Smooth muscle cell (in vitro differentiated cells): Measurements from ENCODE around the gene GAGE13. TPM values are rescaled to one million over a fixed set of nuclear protein-coding genes. Genes with fewer than 3 reads are reported as not detected.
"Not testable (repeated sequence)": the region's sequence is repeated elsewhere in the genome, so short reads cannot be mapped to it uniquely, and the experiment has no call there.

Experiments used
- DNase-seq: peaks from one replicate; lab custom pipeline; 2025; ENCODE audit not compliant: unreplicated experiment; lab: John Stamatoyannopoulos, UW
- H2AFZ ChIP-seq: fragments of 200-600 bp; sonication (generic); 2 replicates; pipeline ENCODE4 v1.6.0; 2016; ENCODE audit warnings: antibody characterized with exemption, low read depth, mild to moderate bottlenecking
- H3F3A ChIP-seq: fragments of 200-600 bp; sonication (generic); 2 replicates; pipeline ENCODE4 v1.6.0; 2017; ENCODE audit warnings: antibody characterized with exemption, low read depth
- H3K27ac ChIP-seq: fragments of 200-600 bp; sonication (generic); 2 replicates; pipeline ENCODE4 v1.5.1; 2016; ENCODE audit warnings: low read depth, mild to moderate bottlenecking
- H3K27me3 ChIP-seq: fragments of 200-600 bp; sonication (generic); 2 replicates; pipeline ENCODE4 v1.6.1; 2016; ENCODE audit warnings: low read depth, mild to moderate bottlenecking
- H3K36me3 ChIP-seq: fragments of 200-600 bp; sonication (generic); 2 replicates; pipeline ENCODE4 v1.5.1; 2016; ENCODE audit warnings: low read depth
- H3K4me1 ChIP-seq: fragments of 200-600 bp; sonication (generic); 2 replicates; pipeline ENCODE4 v1.5.1; 2016; ENCODE audit warnings: low read depth
- H3K4me2 ChIP-seq: fragments of 200-600 bp; sonication (generic); 2 replicates; pipeline ENCODE4 v1.6.0; 2016; ENCODE audit warnings: mild to moderate bottlenecking
- H3K4me3 ChIP-seq: fragments of 200-600 bp; sonication (generic); 2 replicates; pipeline ENCODE4 v1.5.1; 2016; ENCODE audit warnings: mild to moderate bottlenecking
- H3K79me2 ChIP-seq: fragments of 200-600 bp; sonication (generic); 2 replicates; pipeline ENCODE4 v1.6.0; 2016; ENCODE audit warnings: low read depth, mild to moderate bottlenecking
- H3K9ac ChIP-seq: fragments of 200-600 bp; sonication (generic); 2 replicates; pipeline ENCODE4 v1.6.0; 2016; ENCODE audit warnings: low read depth
- H3K9me3 ChIP-seq: fragments of 200-600 bp; sonication (generic); replicated peaks from 2 replicates; pipeline ENCODE4 v1.5.1; 2016; ENCODE audit warnings: low read depth
- H4K20me1 ChIP-seq: fragments of 200-600 bp; sonication (generic); 2 replicates; pipeline ENCODE4 v1.6.0; 2016; ENCODE audit warnings: low read depth
- WGBS: methylation state at CpG from one replicate; pipeline ENCODE4 v1.1.7; 2016; ENCODE audit warnings: low lambda C conversion rate; 5-methylcytosine and 5-hydroxymethylcytosine counted together
- polyA plus RNA-seq: library from polyadenylated mRNA; unstranded; fragments of >200 nt; fragmentation: Nextera tagmentation; extraction: Ambion mirVana; gene quantifications from 2 replicates; pipeline ENCODE4 v1.2.1, GENCODE V29; 2016
- total RNA-seq: library from RNA; depleted of rRNA; stranded (reverse); fragments of >200 nt; gene quantifications from 2 replicates; pipeline ENCODE4 v1.2.3, GENCODE V29; 2014
- TF ChIP-seq, protein P1 (sequence below): fragments of 200-600 bp; sonication (generic); IDR thresholded peaks from 2 replicates; pipeline ENCODE4 v1.5.1; 2017; ENCODE audit warnings: borderline replicate concordance, mild to moderate bottlenecking, antibody characterized with exemption; ENCODE audit not compliant: insufficient read depth, poor library complexity, severe bottlenecking

GAGE13 gene
- total and polyA plus RNA-seq, 2 experiments from 2014 or later = not detected

DNA sequence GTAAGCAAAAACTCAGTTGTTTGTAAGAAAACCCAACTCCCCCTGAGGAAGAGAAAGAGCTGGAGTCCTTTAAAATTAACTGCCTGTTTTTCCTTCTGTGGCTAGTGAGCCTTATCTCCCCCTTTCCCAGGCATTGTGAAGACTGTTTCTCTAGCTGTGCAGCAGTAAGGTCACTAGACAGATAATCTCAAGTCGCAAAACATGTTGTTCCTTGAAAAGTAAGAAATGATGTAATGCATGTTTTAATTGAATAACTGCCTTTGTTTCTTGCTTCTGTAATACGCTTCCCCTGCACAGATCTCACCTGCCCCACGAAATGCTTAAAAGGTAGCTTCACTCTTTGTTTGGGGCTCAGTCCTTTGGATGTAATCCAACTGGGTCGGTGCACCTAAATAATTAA, 15.3 kb upstream of the GAGE13 start:
- no peaks in the 10 kb centered on the region for H3K9me3 ChIP-seq
- H2AFZ ChIP-seq = no peak overlapping the region
- H3K79me2 ChIP-seq = no peaks in the 10 kb centered on the region
- H3K27me3 ChIP-seq = no peaks in the 10 kb centered on the region
- 71% methylated on average over 4 of the region's 4 CpGs for WGBS
- TF ChIP-seq, protein P1, sequence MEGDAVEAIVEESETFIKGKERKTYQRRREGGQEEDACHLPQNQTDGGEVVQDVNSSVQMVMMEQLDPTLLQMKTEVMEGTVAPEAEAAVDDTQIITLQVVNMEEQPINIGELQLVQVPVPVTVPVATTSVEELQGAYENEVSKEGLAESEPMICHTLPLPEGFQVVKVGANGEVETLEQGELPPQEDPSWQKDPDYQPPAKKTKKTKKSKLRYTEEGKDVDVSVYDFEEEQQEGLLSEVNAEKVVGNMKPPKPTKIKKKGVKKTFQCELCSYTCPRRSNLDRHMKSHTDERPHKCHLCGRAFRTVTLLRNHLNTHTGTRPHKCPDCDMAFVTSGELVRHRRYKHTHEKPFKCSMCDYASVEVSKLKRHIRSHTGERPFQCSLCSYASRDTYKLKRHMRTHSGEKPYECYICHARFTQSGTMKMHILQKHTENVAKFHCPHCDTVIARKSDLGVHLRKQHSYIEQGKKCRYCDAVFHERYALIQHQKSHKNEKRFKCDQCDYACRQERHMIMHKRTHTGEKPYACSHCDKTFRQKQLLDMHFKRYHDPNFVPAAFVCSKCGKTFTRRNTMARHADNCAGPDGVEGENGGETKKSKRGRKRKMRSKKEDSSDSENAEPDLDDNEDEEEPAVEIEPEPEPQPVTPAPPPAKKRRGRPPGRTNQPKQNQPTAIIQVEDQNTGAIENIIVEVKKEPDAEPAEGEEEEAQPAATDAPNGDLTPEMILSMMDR = no peak
- H3K36me3 ChIP-seq = no peaks in the 10 kb centered on the region
- H3K27ac ChIP-seq = no peak overlapping the region
- no peaks in the 10 kb centered on the region for H3K4me1 ChIP-seq
- no peak overlapping the region for H3K4me3 ChIP-seq
- no peaks in the 10 kb centered on the region for H3F3A ChIP-seq
- no peak for DNase-seq
- no peak overlapping the region for H3K4me2 ChIP-seq
- H4K20me1 ChIP-seq = no peaks in the 10 kb centered on the region
- H3K9ac ChIP-seq = no peak overlapping the region

- not testable (repeated sequence) for H2AFZ ChIP-seq, H3K27ac ChIP-seq, H3K9me3 ChIP-seq, H3K4me2 ChIP-seq, H3K4me1 ChIP-seq, DNase-seq, H3K36me3 ChIP-seq, H3K27me3 ChIP-seq, H3K9ac ChIP-seq, H4K20me1 ChIP-seq, H3K79me2 ChIP-seq, H3K4me3 ChIP-seq, H3F3A ChIP-seq
- WGBS = no CpG with 5 or more reads among the region's 16 CpGs
These were observed 9.6 kb upstream of the GAGE13 start, which contains the start of gene GAGE12J for GRCh38 chrX:49321737-49322136. TSS of gene GAGE12J (plus strand) at chrX:49322037. CDS start at chrX:49323194, 1,157 bp downstream.

DNA sequence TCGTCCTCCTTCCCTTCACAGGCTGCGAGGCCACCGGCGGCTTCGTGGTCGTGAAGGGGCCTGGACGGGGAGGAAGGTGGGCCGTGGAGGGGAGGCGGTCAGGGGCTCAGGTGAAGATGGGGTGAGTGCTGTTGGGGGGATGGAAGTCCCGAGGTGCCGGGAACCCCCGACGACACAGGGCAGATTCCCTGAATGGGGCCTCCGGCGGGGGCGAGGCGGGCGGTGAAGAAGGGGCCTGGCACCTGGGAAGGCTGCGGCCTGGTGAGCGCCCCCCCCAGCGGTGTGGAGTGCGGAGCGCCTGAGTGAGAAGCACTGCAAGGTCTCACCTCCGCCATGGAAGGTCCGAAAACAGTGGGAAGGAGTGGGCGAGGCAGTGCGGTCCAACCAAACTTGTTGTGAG, 9.1 kb upstream of the GAGE13 start:
- H3K9me3 ChIP-seq, H3K79me2 ChIP-seq, DNase-seq, H3K4me1 ChIP-seq, H3K4me2 ChIP-seq, H3K4me3 ChIP-seq, H2AFZ ChIP-seq, H4K20me1 ChIP-seq, H3K27ac ChIP-seq, H3F3A ChIP-seq, H3K9ac ChIP-seq, H3K36me3 ChIP-seq, H3K27me3 ChIP-seq: not testable (repeated sequence)
- no CpG with 5 or more reads among the region's 27 CpGs for WGBS

- not testable (repeated sequence) for H3K4me3 ChIP-seq
These were observed 7.6 kb upstream of the GAGE13 start for GRCh38 chrX:49323735-49324134.

GRCh38 chrX:49330421-49330820, 961 bp upstream of the GAGE13 start:
- WGBS = 85% methylated on average over 6 of the region's 11 CpGs

More at GRCh38 chrX:49323735-49324134, 7.6 kb upstream of the GAGE13 start:
- not testable (repeated sequence) for DNase-seq, H3K9ac ChIP-seq, H3K36me3 ChIP-seq, H3K4me1 ChIP-seq, H2AFZ ChIP-seq, H3K27me3 ChIP-seq, H3K9me3 ChIP-seq, H3K79me2 ChIP-seq, H3F3A ChIP-seq, H3K27ac ChIP-seq, H4K20me1 ChIP-seq, H3K4me2 ChIP-seq
- WGBS = 92% methylated on average over 2 of the region's 7 CpGs

GRCh38 chrX:49331841-49332240, 459 bp downstream of the GAGE13 start:
- no CpG with 5 or more reads among the region's 26 CpGs for WGBS
- not testable (repeated sequence) for DNase-seq, H3K4me2 ChIP-seq, H3K9me3 ChIP-seq, H3K4me3 ChIP-seq, H3K9ac ChIP-seq, H3K4me1 ChIP-seq, H4K20me1 ChIP-seq, H2AFZ ChIP-seq, H3K36me3 ChIP-seq, H3K79me2 ChIP-seq, H3K27ac ChIP-seq, H3F3A ChIP-seq, H3K27me3 ChIP-seq

More at GRCh38 chrX:49330421-49330820, 961 bp upstream of the GAGE13 start:
- not testable (repeated sequence) for H3K79me2 ChIP-seq, H3K9me3 ChIP-seq, H3K27ac ChIP-seq, DNase-seq, H2AFZ ChIP-seq, H3K4me2 ChIP-seq, H4K20me1 ChIP-seq, H3K4me3 ChIP-seq, H3K9ac ChIP-seq, H3F3A ChIP-seq, H3K27me3 ChIP-seq, H3K36me3 ChIP-seq, H3K4me1 ChIP-seq

DNA sequence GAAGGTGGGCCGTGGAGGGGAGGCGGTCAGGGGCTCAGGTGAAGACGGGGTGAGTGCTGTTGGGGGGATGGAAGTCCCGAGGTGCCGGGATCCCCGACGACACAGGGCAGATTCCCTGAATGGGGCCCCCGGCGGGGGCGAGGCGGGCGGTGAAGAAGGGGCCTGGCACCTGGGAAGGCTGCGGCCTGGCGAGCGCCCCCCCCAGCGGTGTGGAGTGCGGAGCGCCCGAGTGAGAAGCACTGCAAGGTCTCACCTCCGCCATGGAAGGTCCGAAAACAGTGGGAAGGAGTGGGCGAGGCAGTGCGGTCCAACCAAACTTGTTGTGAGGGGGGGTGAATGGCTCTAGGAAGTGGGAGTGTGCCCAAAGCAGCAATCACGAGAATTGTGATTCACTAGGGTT, 10.1 kb downstream of the GAGE13 start:
- not testable (repeated sequence) for H3K9me3 ChIP-seq, H3K27me3 ChIP-seq, H3K36me3 ChIP-seq, H3K4me3 ChIP-seq, DNase-seq, H3K4me2 ChIP-seq, H3F3A ChIP-seq, H3K9ac ChIP-seq, H3K27ac ChIP-seq, H3K79me2 ChIP-seq, H2AFZ ChIP-seq, H3K4me1 ChIP-seq, H4K20me1 ChIP-seq
- 92% methylated on average over 20 of the region's 24 CpGs for WGBS

DNA sequence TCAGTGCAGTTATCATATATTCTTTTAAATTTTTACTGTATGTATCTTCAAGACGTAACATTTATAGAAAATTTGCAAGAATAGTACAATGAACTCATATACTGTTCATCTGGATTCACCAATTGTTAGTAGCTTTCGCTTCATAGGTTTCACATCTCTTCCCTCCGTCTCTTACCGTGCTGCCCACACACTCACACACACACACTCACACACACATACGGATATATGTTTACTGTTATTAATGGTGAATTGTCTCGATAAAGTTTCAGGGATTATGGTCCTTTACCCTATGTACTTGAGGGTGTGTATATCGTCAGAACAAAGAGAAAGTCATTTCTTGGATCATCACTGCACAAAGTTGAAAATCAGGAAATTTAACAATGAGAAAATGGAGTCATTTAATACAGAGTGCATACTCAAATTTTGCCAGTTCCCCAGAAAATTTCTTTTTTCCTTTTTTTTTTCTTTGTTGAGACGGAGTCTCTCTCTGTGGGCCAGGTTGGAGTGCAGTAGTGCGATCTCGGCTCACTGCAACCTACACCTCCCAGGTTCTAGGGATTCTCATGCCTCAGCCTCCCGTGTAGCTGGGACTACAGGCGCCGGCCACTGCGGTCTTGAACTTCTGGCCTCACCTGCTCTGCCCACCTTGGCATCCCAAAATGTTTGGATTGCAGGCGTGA, 13.3 kb downstream of the GAGE13 start:
- H3F3A ChIP-seq, H3K9ac ChIP-seq, H3K4me1 ChIP-seq, H2AFZ ChIP-seq, H3K9me3 ChIP-seq, H3K27ac ChIP-seq, DNase-seq, H4K20me1 ChIP-seq, H3K4me3 ChIP-seq, H3K79me2 ChIP-seq, H3K27me3 ChIP-seq, H3K4me2 ChIP-seq, H3K36me3 ChIP-seq: not testable (repeated sequence)
- 83% methylated on average over 14 of the region's 15 CpGs for WGBS
